Measurements from ENCODE around the gene ANAPC4.

DNA sequence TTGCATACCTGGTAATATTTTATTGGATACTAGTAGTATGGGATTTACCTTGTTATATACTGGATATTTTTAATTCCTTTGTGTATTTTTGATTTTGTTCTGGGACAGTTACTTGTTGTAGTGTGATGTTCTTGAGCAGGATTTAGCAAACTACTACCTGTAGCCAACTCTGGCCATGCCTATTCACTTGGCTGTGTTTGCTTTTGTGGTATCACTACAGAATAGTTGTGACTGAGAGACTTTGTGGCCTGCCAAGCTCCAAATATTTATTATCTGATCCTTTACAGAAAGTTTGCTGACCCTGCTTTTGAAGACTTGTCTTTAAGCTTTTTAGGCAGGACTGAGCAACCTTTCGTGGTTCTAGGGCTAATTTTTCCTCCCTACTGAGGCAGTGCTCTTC, 46.7 kb upstream of the ANAPC4 start:
- TF ChIP-seq POLR2AphosphoS5 (IDR thresholded peaks at IDR 0.05; ENCODE audit: low read depth, low read length) (no peak), POLR2A (IDR thresholded peaks at IDR 0.05; ENCODE audit: low read depth, low read length) (no peak)
